ENCODE measurements around the gene PPP1R14D. TPM values are rescaled to one million over a fixed set of nuclear protein-coding genes. Genes with fewer than 3 reads are reported as not detected.

Gene PPP1R14D
- total RNA-seq, 1 donor from 2014 or later = not detected

GRCh38 chr15:40769274-40770146 is 59.0 kb downstream of the PPP1R14D start, which contains the start of gene C15orf62:
C15orf62 (plus strand) TSS chr15:40769980; CDS start chr15:40770496, 516 bp downstream.
- intact Hi-C loops (cut with micrococcal nuclease) = no loop called here
- ATAC-seq (no peak), DNase-seq (no peak)

GRCh38 chr15:40768521-40769273 is 59.8 kb downstream of the PPP1R14D start:
- ATAC-seq (no peak), DNase-seq (no peak)
- intact Hi-C loops (cut with micrococcal nuclease) = no loop called here

- ATAC-seq = no peak
- intact Hi-C loops (cut with micrococcal nuclease) = no loop called here
- DNase-seq = no peak
Measured at GRCh38 chr15:40767838-40768500, 60.5 kb downstream of the PPP1R14D start.

- DNase-seq (no peak), ATAC-seq (no peak)
- intact Hi-C loops (cut with micrococcal nuclease) = no loop called here
Measured at GRCh38 chr15:40766906-40767837, 61.3 kb downstream of the PPP1R14D start.

GRCh38 chr15:40766194-40766815 is 62.2 kb downstream of the PPP1R14D start:
- DNase-seq = no peak
- ATAC-seq = no peak
- intact Hi-C loops (cut with micrococcal nuclease) = no loop called here

Other genes with a start within 250 kb of the PPP1R14D start
- 0.89 TPM for gene KNL1, start 234.5 kb downstream of the PPP1R14D start, total RNA-seq
- 1.5 TPM for gene RAD51, start 133.5 kb downstream of the PPP1R14D start, total RNA-seq
- 17.9 TPM for gene RMDN3, start 73.5 kb downstream of the PPP1R14D start, total RNA-seq
- gene GCHFR, start 64.6 kb downstream of the PPP1R14D start, total RNA-seq = 5.6 TPM
- gene C15orf62, start 58.7 kb downstream of the PPP1R14D start, total RNA-seq = not detected
- 30.9 TPM for gene ZFYVE19, start 21.6 kb downstream of the PPP1R14D start, total RNA-seq
- gene DNAJC17, start 21.2 kb downstream of the PPP1R14D start, total RNA-seq = 16.2 TPM
- 1.0 TPM for gene SPINT1, start 15.3 kb upstream of the PPP1R14D start, total RNA-seq
- gene RHOV, start 45.5 kb upstream of the PPP1R14D start, total RNA-seq = not detected
- gene VPS18, start 65.7 kb upstream of the PPP1R14D start, total RNA-seq = 22.7 TPM
- gene DLL4, start 100.6 kb upstream of the PPP1R14D start, total RNA-seq = 11.6 TPM
- gene CHAC1, start 124.8 kb upstream of the PPP1R14D start, total RNA-seq = 2.2 TPM